GM06990 (cell line): ENCODE data around the gene GRIN3B.

Experiments used
- DNase-seq: peaks from one replicate; pipeline ENCODE4 v3.0.0-alpha.2; 2011; ENCODE audit not compliant: insufficient read length; ENCODE audit errors: extremely low read depth
- H3K27me3 ChIP-seq: replicated peaks from 2 replicates; pipeline ENCODE4 v1.6.0; 2011; ENCODE audit warnings: low read length; ENCODE audit not compliant: control insufficient read depth, insufficient read depth
- H3K36me3 ChIP-seq: 2 replicates; pipeline ENCODE4 v1.5.1; 2011; ENCODE audit warnings: low read length; ENCODE audit not compliant: control insufficient read depth, insufficient read depth
- H3K4me3 ChIP-seq: replicated peaks from 2 replicates; pipeline ENCODE4 v1.5.1; 2011; ENCODE audit warnings: low read depth, mild to moderate bottlenecking, control low read depth, low read length
- CTCF ChIP-seq: IDR thresholded peaks from 2 replicates; pipeline ENCODE4 v1.5.1; 2011; ENCODE audit warnings: low read length, control low read depth, mild to moderate bottlenecking, inconsistent platforms; ENCODE audit not compliant: insufficient read depth, poor library complexity, severe bottlenecking

Gene GRIN3B

GRCh38 chr19:1058112-1058511, 57.9 kb downstream of the GRIN3B start:
- DNase-seq: no peak
- Histone ChIP-seq H3K4me3 (no peak overlapping the region), H3K27me3 (no peaks in the 10 kb centered on the region), H3K36me3 (peaks cover 7% of the 10 kb centered on the region)
- TF ChIP-seq CTCF: no peak
